ENCODE measurements around the gene TRAIP.

Gene TRAIP

DNA sequence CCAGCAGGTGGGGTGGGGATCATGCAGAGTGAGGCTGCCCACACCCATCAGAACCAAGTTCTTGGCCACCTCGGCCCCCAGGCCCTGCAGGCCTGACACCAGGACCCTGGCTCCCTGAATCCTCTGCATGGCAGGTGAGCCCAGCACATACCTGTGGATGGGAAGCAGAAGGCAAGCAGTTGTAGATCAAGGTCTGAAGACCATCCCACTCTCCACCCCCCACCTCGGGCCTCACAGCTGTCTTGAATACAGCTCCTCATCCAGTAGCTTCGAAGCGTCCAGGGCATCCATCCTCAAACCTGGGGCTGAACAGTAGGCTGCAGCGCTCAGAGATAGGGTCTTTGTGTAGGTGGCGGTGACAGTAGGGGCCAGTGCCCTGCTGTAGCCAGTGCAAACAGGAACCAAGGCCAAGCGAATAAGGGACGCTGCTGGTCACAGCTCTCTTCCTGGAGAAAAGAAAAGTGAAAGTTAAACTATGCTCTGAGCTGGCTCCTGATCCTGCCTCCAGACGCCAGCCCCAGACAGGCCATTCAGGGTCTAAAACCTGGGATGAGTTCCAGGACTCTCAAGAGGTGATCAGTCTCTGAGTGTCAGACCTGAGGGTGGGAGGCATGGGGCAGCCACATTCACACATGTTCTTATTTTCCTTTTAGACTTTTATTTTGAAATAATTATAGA is 42.7 kb downstream of the TRAIP start, which contains the start of gene UBA7:
Gene UBA7, minus strand, starts transcription at position 457 of the 678 bp plus-strand sequence. Its CDS starts 166 bp downstream, at position 291.
- peak; percentile 37 to 52 for DNase-seq

DNA sequence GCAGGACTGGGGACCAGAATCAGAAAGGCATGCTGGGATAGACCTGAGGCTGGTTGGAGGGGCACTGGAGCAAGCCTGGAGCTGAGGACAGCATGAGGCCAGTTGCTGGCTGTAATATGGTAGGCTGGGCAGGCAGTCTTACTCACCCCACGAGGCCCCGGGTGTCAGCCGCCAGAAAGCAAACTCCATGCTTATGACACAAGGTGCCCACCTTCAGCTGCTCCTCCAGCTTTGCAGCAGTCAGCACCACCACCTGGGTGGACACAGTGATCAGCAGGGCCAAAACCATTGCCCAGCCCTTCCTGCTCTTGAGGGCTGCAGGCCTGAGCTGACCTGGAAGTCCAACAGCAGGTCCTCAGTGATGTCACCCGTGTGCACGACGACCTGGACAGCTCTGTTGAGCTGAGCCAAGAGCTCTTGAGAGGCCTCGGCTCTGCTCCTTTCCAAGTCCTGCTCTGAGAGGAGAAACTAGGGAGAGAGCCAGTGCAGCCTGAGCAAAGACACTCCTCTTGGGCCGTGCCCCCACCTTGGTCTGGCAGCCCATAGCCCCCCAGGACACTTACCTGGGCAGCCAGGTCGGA is 43.4 kb downstream of the TRAIP start:
- DNase-seq = no peak

DNA sequence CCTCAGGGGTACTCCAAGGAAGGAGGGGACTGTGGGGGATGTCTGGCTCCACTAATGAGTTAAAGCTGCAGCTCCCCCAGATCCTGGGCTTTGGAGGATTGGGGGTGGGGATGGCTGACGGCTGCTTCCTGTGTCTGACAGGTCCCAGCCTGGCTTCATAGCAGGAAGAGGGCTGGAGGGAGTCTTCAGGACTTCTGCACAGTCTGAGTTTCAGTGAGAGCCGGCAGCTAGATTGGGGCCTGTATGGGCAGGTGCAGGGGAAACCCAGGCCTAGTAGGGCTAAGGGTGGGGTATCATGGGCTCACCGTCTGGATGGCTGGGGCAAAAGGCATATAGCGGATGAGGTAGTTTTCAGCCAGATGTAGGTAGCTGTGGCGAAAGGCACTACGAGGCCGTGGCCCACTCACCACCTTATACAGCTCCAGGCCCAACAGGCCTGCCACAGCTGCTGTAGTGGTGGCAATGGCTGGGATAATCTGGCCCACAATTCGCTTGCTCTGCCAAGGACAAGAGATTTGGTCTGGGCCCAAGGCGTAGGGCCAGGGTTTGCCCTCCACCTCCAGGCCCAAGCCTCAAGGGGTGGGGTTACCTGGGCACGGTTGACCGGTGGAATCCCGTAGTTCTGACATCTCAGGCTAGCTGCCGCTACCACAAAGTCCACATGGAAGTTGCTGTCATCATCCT is 48.8 kb downstream of the TRAIP start:
- no peak for DNase-seq

DNA sequence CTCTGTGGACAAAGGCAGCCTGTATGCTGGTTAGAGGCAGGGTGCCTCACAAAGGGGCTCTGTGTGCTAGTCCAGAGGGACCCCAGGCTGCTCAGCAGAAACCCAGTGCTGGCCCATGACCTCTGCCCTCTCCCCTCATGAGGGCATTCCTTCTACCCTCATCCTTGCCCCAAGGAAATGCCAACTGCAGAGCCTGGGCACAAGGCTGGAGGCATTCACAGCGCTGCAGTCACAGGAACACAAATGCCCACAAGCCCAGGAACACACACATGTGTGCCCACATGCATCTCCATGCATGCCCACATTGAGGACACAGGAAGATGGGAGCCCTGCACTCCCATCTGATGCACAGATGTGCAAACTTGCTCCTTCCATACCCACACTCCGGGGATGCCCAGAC is 49.5 kb downstream of the TRAIP start:
- no peak for DNase-seq

DNA sequence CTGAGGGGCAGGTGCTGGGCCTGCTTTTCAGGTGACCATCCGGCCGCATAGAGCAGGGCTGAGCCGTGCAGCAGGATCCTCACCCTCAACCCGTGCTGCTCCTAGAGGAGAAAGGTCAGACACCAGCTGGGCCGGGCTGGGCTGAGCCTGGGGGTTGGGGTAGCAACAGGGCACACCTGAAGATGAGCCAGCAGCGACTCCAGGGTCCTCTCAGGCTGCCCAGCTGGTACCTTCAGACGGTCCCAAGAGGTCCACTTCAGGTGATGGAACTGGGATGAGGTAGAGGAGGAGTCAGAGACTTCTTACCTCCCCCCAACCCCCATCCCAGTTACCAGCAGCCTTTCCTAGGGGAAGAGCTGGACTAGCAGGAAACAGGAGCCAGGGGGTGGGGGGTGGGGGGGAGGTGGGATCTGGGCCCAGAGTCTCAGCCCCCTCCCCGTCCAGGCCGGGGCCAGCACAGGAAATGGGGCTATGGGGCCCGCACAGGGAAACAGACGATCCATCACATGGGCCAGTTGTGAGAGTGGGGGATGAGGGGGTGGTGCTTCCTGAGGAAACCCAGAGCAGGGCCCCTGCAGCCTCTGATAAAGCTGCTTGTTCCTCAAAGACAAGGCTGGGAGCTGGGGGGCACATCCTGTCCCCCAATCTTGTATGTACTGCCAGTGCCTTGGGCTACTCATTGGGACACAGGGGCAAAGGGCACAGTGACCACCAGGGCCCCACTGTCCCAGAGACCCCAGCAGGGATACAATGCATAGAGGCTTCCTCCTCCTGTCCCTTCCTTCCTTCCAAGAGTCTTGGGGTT is 50.3 kb downstream of the TRAIP start:
- peak in 1 of 2 experiments; percentile 19 for DNase-seq

DNA sequence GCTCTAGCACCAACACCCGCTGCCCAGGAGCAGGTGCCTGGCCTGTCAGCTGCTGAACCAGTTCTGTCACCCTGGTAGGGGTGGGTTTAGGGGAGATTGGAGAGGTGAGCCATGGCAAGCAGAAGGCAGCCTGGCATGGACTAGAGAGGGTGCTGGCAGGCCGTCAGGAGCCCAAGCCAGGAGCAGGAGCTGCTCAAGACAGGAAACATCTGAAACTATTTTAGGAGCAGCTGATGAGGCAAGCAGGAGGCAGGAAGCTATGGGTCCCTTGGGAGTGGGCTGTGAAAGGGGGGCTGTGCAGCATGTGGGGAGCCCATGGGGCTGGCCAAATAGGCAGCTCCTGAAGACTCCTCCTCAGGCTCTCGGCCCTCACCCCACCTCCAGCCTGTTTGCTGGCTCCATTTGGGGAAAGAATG is 51.0 kb downstream of the TRAIP start:
- no peak for DNase-seq

DNA sequence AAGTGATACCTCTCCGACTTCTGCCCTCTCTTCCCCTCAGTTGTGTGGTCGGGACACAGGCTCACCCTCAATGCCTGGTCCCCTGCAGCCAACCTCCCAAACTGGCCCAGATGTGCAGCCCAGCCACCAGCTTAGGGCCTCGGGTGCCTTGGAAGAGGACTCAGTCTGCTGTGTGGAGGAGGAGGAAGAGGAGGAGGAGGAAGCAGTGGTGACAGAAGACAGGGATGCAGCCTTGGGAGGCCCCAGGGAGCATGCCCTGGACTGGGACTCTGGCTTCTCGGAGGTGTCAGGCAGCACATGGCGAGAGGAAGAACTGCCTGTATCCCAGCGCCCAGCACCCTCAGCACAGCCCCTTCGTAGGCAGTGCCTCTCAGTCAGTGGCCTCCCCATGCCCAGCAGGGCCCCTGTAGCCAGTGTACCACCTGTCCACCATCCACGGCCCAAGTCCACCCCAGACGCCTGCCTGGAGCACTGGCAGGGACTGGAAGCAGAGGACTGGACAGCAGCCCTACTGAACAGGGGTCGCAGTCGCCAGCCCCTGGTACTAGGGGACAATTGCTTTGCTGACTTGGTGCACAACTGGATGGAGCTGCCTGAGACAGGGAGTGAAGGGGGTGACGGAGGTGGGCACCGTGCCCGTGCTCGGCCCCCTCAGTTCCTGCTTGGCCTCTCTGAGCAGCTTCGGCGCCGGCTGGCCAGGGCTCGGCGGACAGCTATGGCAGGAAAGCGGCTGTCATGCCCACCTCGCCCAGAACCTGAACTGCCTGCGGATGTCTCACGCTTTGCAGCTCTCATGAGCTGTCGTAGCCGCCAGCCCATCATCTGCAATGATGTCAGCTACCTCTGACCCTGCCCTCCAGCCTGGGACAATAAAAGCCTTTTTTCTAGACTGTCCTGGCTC is 52.0 kb downstream of the TRAIP start:
- no peak for DNase-seq

DNA sequence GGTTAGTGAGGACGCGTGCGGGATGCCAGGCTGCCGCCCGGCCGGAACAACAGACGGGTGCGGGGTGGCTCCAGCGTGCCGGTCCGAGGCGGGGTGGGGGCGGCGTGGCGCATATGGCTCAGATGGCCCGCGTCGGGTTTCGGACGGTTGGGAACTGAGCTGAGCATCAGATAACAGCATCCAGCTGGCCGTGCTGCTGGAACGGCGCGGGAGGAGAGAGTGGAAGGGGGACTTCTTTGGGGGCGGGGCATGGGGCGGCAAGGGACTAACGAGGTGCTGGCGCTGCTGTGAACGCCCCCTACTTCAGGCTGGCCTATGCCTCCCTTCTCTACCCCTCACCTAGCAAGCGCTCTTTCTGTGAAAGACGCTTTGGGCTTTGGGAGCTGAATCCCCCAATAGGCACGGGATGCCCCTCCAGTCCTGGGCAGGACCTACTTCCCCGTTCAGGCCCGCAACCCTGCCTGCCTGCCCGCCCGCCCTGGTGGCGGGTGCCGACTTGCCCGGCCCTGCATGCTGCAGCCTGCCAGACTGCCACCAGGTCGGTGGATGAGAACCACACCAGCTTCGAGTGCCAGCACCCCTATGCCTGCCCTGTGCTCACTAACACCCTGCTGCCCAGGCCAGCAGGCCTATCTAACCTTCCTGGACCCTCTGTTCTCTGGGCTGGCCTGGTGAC is 52.8 kb downstream of the TRAIP start:
- peak; percentile 45 to 54 for DNase-seq

DNA sequence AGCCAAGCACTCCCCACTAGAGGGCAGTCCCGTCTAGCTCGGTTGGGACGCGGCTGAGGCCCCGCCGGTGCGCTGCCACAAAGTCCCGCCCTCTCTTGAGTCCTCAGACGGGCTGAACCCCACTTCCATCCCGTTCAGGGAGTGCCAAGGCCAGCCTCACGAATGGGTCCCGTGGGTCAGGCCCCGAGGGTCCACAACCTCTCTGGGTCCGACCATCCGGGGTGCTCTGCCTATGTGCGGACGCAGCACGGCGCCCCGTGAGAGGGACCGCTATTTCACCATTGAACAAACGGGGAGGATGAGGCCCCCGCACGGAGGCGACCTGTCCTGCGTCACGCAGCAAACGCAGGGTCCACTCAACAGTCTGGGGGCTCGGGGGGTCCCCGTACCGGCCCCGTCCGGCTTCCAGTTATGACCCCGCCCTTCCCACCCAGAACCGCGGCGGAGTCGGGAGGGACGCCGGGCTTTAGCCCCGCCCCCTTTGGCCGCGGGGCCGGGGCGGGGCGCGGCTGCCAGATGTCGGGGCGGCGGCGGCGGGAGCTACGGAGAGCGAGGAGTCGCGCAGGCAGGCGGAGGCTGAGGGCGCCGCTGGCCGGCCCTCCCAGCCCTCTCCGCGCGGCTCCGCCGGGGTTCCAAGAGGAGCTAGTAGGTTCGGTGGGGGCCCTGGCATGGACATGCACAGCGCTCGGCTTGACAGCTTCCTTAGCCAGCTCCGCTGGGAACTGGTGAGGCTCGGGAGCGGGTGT is 53.5 kb downstream of the TRAIP start, which contains the start of gene INKA1:
Gene INKA1, plus strand, starts transcription at position 543 of the 746 bp plus-strand sequence. Its CDS starts 132 bp downstream, at position 675.
- peak; percentile 91 to 92 for DNase-seq

DNA sequence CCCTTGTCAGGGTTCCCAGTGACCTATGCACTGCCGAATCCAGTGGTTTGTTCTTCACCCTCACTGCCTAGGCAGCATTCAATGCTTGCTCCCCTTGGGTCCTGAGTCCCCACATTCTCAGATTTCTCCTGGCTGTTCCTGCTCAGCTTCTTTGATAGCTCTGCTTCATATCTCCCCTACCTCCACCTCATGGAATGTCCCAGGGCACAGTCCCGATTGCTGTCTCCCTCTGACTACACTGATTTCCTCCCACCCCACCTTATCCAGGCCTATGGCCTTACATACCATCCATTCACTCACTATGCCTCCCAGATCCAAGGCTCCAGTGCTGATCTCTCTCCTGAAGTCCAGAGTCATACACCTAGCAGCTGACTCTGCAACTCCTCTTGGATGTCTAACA is 55.2 kb downstream of the TRAIP start:
- DNase-seq = no peak

DNA sequence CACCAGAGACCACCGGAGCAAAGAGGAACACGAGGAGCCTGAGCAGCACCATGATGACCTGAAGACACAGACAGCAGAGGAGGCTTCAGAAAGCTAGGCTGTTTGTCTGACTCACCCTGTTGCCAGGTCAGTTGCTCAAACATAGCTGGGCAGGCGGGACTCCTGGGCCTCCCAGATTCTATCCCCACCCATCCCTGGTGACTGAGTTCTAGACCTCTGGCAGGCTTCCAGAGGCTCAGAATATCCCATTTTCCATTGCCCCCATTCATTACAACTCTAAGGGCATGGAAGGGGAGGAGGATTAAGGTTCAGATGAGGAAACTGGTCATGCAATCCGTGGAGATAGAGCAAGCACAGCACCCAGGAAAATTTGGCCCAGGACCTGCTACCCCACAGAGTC is 56.6 kb downstream of the TRAIP start, which contains the start of gene CDHR4:
Gene CDHR4, minus strand, starts transcription at position 113 of the 400 bp plus-strand sequence. Its CDS starts 61 bp downstream, at position 52.
- DNase-seq = no peak

DNA sequence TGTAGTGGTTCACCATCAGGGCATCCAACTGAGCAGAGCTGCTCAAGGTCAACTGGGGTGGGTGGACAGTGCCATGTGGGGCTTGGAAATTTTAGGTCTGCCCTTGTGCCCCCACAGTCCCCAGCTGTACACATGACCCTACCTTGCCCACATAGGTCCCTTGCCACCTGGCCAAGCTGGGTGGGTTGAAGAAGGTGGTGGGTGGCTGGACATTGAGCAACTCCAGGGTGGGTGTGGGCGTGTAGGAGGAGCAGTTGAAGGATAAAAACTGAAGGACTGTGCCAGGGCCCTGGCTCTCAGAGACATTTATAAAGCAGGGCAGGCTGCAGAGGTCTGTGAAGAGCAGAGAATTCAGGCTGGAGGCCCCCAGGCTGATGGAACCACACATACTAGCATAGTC is 57.3 kb downstream of the TRAIP start:
- no peak for DNase-seq

DNA sequence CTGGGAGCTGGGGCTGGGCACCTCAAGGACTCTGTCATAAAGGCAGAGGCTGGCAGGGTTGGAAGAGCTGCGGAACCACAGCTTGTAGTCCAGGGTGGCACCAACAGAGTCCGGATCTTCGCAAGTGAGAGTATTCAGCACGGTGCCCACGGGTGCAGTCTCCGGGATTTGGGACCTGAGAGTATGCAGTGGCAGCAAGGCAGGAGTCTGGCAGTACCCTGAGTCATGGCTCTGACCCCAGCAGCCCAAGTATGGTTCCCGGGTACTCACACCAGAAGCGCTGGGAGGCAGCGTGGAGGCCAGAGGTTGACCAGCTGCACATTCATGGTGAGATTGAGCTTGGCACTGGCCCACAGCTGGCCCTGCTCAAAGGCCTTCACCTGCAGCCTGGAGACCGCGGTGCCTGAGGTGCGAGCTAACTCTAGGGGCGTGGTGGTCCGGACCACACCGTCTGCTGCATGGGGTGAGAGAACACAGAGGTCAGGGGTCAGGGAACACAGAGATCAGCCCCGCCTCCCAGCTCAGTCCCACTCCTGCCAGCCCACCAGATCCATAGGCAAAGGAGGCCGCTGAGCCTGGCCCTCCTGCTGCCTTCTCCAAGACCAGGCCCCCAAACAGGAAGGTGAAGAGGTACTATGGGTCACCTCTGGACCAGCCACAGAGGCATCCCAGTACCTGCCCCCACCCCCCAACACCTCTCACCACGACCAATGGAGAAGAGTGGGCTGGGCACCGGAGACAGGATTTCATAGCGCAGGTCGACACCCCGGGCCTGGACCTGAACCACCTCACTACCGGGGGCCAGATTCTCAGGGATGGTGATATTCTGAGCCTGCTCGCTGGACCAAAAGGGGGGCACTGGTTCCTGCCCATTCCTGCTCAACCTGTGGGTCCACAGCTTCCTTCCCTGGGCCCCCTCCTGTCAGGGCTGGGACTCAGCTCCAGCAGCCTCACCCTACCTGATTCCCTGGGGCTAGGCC is 61.1 kb downstream of the TRAIP start:
- DNase-seq = no peak

DNA sequence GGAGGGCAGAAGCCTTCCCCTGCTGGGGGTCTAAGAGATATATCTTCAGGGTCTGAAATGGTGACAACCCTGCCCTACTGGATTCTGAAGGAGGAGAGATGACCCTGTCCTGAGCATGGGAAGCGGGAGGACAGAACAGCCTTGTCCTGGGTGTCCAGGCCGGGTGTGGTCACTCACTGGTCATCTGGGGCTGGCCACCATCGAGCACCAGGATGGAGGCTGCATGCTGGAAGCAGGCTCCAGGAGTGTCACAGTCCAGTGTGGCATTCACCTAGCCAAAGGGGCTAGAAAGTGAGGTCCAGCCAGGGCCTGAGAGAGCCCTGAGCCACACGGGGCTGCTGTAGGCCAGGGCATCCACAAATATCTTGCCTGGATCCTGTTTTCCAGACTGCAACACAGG is 61.9 kb downstream of the TRAIP start:
- DNase-seq = no peak

DNA sequence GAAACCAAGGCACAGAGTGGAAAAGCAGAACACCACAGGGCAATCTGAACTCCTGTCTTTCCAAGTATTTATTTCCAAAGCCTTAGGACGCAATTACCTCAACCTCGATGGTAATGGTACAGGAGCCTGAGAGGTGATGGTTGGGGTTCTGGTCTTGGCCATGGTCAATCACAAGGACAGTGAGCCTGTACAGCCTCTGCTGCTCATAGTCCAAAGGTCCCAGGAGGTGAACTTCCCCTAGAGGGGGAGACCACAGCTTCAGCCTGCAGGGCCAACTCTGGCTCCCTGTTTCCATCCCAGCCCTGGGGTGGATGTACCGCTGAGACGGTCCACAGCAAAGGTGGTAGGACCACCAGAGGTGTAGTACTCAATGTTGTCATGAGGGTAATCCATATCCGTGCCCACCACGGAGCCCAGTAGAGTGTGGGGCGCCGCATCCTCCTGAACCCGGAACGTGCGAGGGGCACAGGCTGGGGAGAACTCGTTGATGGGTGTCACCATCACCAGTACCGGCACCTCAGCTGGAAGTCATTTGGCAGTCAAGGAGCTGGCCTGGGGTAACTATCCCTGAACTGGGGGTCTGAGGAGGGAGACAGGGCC is 62.8 kb downstream of the TRAIP start:
- no peak for DNase-seq

DNA sequence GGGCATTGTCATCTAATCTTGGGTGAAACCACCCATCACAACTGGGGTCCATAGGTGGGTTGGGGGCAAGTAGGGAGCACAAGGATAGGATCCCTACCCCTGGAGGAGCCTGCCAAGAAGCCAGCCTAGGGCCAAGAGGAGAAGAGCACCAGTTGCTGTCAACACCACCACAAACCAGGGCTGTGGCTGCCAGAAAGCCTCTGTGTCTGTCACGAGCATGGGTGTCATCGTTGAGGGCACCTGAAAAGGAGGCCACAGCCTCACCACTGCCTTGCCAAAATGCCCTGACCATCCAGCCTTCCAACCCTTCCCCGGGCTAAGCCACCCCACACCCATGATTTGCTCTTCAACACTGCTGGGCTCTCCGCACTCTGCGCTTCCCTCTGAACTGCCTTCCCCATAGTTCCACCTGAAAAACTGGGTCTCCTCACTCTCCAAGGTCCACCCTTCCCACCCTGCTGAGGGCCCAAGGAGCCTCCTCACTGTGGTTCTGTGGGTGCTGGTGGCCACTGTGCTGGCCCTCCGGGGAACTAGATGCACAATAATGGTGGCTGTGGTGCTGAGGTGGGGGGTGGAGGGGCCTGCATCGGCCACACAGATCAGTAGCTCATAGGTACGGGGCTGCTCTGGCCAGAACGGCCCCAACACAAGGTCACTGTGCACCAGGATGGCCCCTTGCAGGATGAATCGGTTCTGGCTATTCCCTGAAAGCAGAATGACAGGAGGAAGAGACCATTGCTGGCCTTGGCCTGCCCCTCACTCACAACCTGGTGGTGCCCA is 63.8 kb downstream of the TRAIP start:
- DNase-seq = no peak

DNA sequence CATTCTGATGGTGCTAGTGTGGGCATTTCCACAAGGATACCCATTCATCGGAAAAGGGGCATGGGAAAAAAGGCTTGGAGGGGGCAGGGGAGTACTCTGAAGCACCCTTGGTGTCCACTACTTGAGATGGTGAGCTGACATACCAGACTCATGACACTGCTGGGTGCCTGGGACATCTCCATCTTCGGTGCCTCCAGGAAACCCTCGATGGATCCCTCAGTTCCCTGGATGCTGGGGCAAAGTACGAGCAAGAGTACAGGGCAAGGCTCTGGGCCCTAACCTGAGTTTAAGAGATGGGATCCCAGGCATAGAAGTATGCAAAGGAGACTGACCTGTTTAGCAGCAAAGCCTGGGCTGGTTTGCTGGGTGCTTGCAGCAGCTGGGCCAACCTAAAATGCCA is 64.8 kb downstream of the TRAIP start:
- DNase-seq = no peak
